ENCODE measurements around the gene LPP.

GRCh38 chr3:188257384-188258026 lies 103.5 kb downstream of the LPP start:
- TF ChIP-seq POLR2A (IDR thresholded peaks at IDR 0.05; ENCODE audit: low read length) (no peak), GATA1 (IDR thresholded peaks at IDR 0.05; ENCODE audit: low read depth, low read length) (no peak)
